ENCODE results near the gene FUT6. TPM values are rescaled to one million over a fixed set of nuclear protein-coding genes. Genes with fewer than 3 reads are reported as not detected.

Gene FUT6
- total RNA-seq, 1 experiment from 2014 or later, result not detected

DNA sequence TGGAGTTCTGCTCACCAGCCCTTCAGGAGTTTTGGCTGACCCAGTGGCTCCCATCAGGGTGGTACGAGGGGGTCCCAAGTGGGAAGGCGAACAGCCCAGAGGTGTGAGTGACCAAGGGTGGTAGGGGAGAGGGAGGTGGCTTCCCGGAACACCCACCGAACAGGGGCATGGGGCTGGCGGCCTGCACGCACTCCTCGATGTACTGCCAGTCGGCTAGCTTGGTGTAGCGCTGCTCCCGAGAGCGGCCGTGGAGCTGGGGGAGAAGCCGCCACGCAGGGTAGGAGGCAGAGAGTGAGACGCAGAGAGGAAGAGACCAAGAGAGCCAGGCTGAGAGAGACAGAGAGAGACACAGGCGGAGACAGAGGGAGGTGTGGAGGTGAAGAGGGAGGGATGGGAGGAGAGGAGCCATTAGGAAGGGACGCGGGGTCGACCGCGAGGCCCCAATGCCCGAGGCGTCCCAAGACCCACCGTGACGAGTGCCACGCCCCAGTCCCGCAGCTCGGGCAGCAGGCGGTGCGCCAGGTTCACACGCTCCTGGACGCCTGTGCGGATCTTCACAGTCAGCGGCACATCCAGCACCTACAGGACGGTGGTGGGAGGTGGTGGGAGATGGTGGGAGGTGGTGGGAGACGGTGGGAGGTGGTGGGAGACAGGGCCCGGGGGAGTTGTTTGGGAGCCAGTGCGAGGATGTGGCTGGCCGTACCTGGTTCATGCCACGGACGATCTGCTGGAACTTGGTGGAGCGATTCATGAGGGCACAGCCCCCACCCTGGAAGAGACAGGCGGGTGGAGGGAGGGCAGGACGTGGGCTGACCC, 52.7 kb downstream of the FUT6 start:
- ATAC-seq (no peak), DNase-seq (ENCODE audit: low read depth, low spot score) (no peak)
- CTCF ChIA-PET, result no interaction called here
- Histone ChIP-seq H3K36me3 (ENCODE audit: control insufficient read depth, insufficient read depth, low read length) (0 out of 2 replicates have a peak, but pooled peaks cover 6% of the 10 kb centered on the region), H3K4me3 (ENCODE audit: low read depth in 2 of 2, low read length in 2 of 2) (no peak overlapping the region), H3K27me3 (ENCODE audit: control insufficient read depth, insufficient read depth, low read length) (no peaks in the 10 kb centered on the region), H3K4me1 (ENCODE audit: control insufficient read depth, insufficient read depth, low read length) (no peaks in the 10 kb centered on the region), H3K9me3 (ENCODE audit: control insufficient read depth, insufficient read depth, low read depth, low read length) (no peaks in the 10 kb centered on the region), H3K27ac (ENCODE audit: low read length) (no peak overlapping the region)
- intact Hi-C loops (cut with micrococcal nuclease; ENCODE audit: unreplicated experiment), result no loop called here
- TF ChIP-seq POLR2AphosphoS5 (IDR thresholded peaks at IDR 0.05; ENCODE audit: low read depth, low read length), result no peak
- TF ChIP-seq TCF7L2 (IDR thresholded peaks at IDR 0.05; ENCODE audit: low read depth, low read length), result no peak
- TF ChIP-seq, protein P1, sequence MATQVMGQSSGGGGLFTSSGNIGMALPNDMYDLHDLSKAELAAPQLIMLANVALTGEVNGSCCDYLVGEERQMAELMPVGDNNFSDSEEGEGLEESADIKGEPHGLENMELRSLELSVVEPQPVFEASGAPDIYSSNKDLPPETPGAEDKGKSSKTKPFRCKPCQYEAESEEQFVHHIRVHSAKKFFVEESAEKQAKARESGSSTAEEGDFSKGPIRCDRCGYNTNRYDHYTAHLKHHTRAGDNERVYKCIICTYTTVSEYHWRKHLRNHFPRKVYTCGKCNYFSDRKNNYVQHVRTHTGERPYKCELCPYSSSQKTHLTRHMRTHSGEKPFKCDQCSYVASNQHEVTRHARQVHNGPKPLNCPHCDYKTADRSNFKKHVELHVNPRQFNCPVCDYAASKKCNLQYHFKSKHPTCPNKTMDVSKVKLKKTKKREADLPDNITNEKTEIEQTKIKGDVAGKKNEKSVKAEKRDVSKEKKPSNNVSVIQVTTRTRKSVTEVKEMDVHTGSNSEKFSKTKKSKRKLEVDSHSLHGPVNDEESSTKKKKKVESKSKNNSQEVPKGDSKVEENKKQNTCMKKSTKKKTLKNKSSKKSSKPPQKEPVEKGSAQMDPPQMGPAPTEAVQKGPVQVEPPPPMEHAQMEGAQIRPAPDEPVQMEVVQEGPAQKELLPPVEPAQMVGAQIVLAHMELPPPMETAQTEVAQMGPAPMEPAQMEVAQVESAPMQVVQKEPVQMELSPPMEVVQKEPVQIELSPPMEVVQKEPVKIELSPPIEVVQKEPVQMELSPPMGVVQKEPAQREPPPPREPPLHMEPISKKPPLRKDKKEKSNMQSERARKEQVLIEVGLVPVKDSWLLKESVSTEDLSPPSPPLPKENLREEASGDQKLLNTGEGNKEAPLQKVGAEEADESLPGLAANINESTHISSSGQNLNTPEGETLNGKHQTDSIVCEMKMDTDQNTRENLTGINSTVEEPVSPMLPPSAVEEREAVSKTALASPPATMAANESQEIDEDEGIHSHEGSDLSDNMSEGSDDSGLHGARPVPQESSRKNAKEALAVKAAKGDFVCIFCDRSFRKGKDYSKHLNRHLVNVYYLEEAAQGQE (IDR thresholded peaks at IDR 0.05; ENCODE audit: insufficient read depth in 1 of 2, low read depth in 2 of 2, low read length in 1 of 2), result no peak
- no peak for TF ChIP-seq SIN3A (IDR thresholded peaks at IDR 0.05; ENCODE audit: borderline replicate concordance, insufficient read depth, low read depth, low read length)
- TF ChIP-seq, protein P2, sequence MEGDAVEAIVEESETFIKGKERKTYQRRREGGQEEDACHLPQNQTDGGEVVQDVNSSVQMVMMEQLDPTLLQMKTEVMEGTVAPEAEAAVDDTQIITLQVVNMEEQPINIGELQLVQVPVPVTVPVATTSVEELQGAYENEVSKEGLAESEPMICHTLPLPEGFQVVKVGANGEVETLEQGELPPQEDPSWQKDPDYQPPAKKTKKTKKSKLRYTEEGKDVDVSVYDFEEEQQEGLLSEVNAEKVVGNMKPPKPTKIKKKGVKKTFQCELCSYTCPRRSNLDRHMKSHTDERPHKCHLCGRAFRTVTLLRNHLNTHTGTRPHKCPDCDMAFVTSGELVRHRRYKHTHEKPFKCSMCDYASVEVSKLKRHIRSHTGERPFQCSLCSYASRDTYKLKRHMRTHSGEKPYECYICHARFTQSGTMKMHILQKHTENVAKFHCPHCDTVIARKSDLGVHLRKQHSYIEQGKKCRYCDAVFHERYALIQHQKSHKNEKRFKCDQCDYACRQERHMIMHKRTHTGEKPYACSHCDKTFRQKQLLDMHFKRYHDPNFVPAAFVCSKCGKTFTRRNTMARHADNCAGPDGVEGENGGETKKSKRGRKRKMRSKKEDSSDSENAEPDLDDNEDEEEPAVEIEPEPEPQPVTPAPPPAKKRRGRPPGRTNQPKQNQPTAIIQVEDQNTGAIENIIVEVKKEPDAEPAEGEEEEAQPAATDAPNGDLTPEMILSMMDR (IDR thresholded peaks at IDR 0.05), result no peak
- no TSS peak for BruUV-seq (replicated peaks)
- in situ Hi-C loops (cut with HindIII; ENCODE audit: low pct_unique_long_range_greater_than_20kb, low sequenced_read_pairs), result no loop called here
- POLR2A ChIA-PET, result interaction anchor here (0.6 kb wide), 1 partner anchor 56 kb away, joined by 6 read pairs; no protein-coding TSS in a partner anchor

DNA sequence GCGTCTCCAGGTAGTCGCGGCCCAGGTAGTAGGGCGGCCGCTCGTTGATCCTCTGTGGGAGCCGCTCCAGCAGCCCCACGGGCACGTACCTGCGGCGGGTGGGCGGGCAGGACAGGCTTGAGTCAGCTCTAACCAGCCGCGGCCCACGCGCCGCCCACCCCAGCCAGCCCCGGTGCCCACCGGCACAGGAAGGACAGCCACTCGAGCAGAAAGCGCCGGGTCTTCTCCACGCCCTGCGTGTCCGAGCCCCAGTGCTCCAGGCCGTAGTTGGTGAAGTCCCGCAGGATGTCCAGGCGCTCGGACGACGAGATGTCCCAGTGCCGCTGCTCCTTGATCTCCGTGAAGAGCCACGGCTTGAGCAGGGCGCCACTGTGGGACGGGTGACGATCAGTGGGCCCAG, 54.1 kb downstream of the FUT6 start:
- DNase-seq (ENCODE audit: low read depth, low spot score), result no peak
- no peaks in the 10 kb centered on the region for H3K9me3 ChIP-seq (ENCODE audit: control insufficient read depth, insufficient read depth, low read depth, low read length)
- POLR2A ChIA-PET, result no interaction called here
- intact Hi-C loops (cut with micrococcal nuclease; ENCODE audit: unreplicated experiment) (no loop called here), in situ Hi-C loops (cut with HindIII; ENCODE audit: low pct_unique_long_range_greater_than_20kb, low sequenced_read_pairs) (no loop called here)
- 0 out of 2 replicates have a peak, but pooled peaks cover 6% of the 10 kb centered on the region for H3K36me3 ChIP-seq (ENCODE audit: control insufficient read depth, insufficient read depth, low read length)
- ATAC-seq, result no peak
- CTCF ChIA-PET, result no interaction called here
- no peaks in the 10 kb centered on the region for H3K4me1 ChIP-seq (ENCODE audit: control insufficient read depth, insufficient read depth, low read length)
- no peaks in the 10 kb centered on the region for H3K27me3 ChIP-seq (ENCODE audit: control insufficient read depth, insufficient read depth, low read length)
- H3K4me3 ChIP-seq (ENCODE audit: low read depth in 2 of 2, low read length in 2 of 2), result no peak overlapping the region
- no TSS peak for BruUV-seq (replicated peaks)
- no peak overlapping the region for H3K27ac ChIP-seq (ENCODE audit: low read length)
- TF ChIP-seq POLR2AphosphoS5 (IDR thresholded peaks at IDR 0.05; ENCODE audit: low read depth, low read length), result no peak
- no peak for TF ChIP-seq SIN3A (IDR thresholded peaks at IDR 0.05; ENCODE audit: borderline replicate concordance, insufficient read depth, low read depth, low read length)
- TF ChIP-seq, protein P2 (IDR thresholded peaks at IDR 0.05), result no peak
- TF ChIP-seq TCF7L2 (IDR thresholded peaks at IDR 0.05; ENCODE audit: low read depth, low read length), result no peak
- TF ChIP-seq, protein P1 (IDR thresholded peaks at IDR 0.05; ENCODE audit: insufficient read depth in 1 of 2, low read depth in 2 of 2, low read length in 1 of 2), result no peak
